ENCODE data around the gene OPRPN. TPM values are rescaled to one million over a fixed set of nuclear protein-coding genes. Genes with fewer than 3 reads are reported as not detected.

Gene OPRPN
- total and polyA plus RNA-seq, 2 of the 4 experiments (the other 2 are of a cell fraction) = not detected

DNA sequence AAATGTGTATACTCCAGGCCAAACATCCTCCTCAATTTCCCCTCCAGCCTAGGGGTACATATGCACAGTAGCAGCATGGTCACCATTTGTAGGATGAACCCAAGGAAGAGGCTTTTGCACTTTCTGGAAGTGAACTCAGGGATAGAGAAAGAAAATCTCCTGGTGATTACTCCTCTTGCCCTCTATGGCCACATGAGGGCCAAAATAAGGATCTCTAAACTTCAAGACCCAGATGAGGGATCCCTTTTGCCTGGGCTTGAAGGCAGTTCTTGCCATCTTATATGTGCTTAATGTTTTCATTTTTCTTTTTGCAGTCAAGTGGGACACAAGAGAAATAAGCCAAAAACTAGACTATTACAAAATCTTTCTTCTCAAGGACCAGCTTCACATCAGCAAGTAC, 44.7 kb downstream of the OPRPN start:
- Histone ChIP-seq H2BK15ac (ENCODE audit: low read depth, low read length) (no peak overlapping the region), H4K5ac (ENCODE audit: low read depth, low read length) (no peak overlapping the region), H3K79me1 (ENCODE audit: low read depth in 1 of 2, low read length in 2 of 2) (no peaks in the 10 kb centered on the region), H3K23ac (ENCODE audit: low read depth, low read length) (no peak overlapping the region), H3K4me3 (ENCODE audit: insufficient read depth, low read depth, low read length) (no peak overlapping the region), H3K9ac (ENCODE audit: low read depth, low read length) (no peak overlapping the region), H4K91ac (ENCODE audit: insufficient read depth, low read depth, low read length) (no peak overlapping the region), H2BK120ac (ENCODE audit: low read depth, low read length) (no peak overlapping the region), H3K9me3 (ENCODE audit: control insufficient read depth, insufficient read depth, low read length) (no peaks in the 10 kb centered on the region), H3K4me1 (ENCODE audit: control insufficient read depth, insufficient read depth, low read length) (no peaks in the 10 kb centered on the region), H3K4ac (ENCODE audit: low read depth, low read length) (no peak overlapping the region), H3K27ac (ENCODE audit: insufficient read depth, low read length) (no peak overlapping the region), H3K9me1 (ENCODE audit: insufficient read depth, low read length) (no peaks in the 10 kb centered on the region), H4K8ac (ENCODE audit: low read depth in 2 of 2, low read length in 2 of 2) (no peak overlapping the region), H2AFZ (replicated peaks; ENCODE audit: low read length, poor library complexity) (no peak overlapping the region), H3K14ac (replicated peaks; ENCODE audit: low read depth, low read length) (no peak overlapping the region), H2AK5ac (ENCODE audit: low read depth, low read length) (no peak overlapping the region), H3K18ac (ENCODE audit: low read depth, low read length) (no peak overlapping the region), H3K27me3 (ENCODE audit: control insufficient read depth, insufficient read depth, low read length) (no peaks in the 10 kb centered on the region), H4K20me1 (ENCODE audit: insufficient read depth, low read length) (no peaks in the 10 kb centered on the region), H2AK9ac (replicated peaks; ENCODE audit: low read depth, low read length, poor library complexity) (no peak overlapping the region), H2BK5ac (ENCODE audit: low read depth, low read length, poor library complexity, severe bottlenecking) (no peak overlapping the region), H3K4me2 (ENCODE audit: low read depth, low read length) (no peak overlapping the region), H2BK20ac (ENCODE audit: low read depth, low read length) (no peak overlapping the region), H3K36me3 (ENCODE audit: control insufficient read depth, insufficient read depth, low read length) (no peaks in the 10 kb centered on the region), H3K56ac (ENCODE audit: extremely low read depth, insufficient read depth, low read length) (no peak overlapping the region)
- DNase-seq (no peak), ATAC-seq (ENCODE audit: low read depth) (no peak)
- TF ChIP-seq CHD1 (IDR thresholded peaks at IDR 0.05; ENCODE audit: low read depth, low read length) = no peak
- dilution Hi-C loops (cut with HindIII; ENCODE audit: low sequenced_read_pairs, unreplicated experiment) (no loop called here), intact Hi-C loops (cut with micrococcal nuclease) (no loop called here), in situ Hi-C loops (cut with MboI; ENCODE audit: low sequenced_read_pairs) (no loop called here)
- POLR2A ChIA-PET (ENCODE audit: unreplicated experiment) = no interaction called here
- BruUV-seq (replicated peaks) = no TSS peak
- CTCF ChIA-PET = interaction anchor here (1.1 kb wide), 1 partner anchor 128 kb away, joined by 3 read pairs; no protein-coding TSS in a partner anchor

Data from IMR-90 (cell line).